B cell (primary cell): ENCODE measurements around the gene VSIG2.

Experiments
- CTCF ChIP-seq: fragments of 200-600 bp; IDR thresholded peaks from one replicate; pipeline ENCODE4 v1.8.0; 2022; ENCODE audit warnings: antibody characterized with exemption, mild to moderate bottlenecking
- EZH2 ChIP-seq: IDR thresholded peaks from 2 replicates; pipeline ENCODE4 v1.6.1; 2012; ENCODE audit warnings: borderline replicate concordance, low read depth, mild to moderate bottlenecking, moderate library complexity, low read length; ENCODE audit not compliant: insufficient read depth, poor library complexity, severe bottlenecking

- TF ChIP-seq CTCF = no peak
- TF ChIP-seq EZH2 = no peak
Measured at GRCh38 chr11:124700028-124700427, 52.0 kb downstream of the VSIG2 start.
